ENCODE measurements around the gene FAM120A.

GRCh38 chr9:93565089-93565488 is 113.6 kb downstream of the FAM120A start:
- TF ChIP-seq, protein P1, sequence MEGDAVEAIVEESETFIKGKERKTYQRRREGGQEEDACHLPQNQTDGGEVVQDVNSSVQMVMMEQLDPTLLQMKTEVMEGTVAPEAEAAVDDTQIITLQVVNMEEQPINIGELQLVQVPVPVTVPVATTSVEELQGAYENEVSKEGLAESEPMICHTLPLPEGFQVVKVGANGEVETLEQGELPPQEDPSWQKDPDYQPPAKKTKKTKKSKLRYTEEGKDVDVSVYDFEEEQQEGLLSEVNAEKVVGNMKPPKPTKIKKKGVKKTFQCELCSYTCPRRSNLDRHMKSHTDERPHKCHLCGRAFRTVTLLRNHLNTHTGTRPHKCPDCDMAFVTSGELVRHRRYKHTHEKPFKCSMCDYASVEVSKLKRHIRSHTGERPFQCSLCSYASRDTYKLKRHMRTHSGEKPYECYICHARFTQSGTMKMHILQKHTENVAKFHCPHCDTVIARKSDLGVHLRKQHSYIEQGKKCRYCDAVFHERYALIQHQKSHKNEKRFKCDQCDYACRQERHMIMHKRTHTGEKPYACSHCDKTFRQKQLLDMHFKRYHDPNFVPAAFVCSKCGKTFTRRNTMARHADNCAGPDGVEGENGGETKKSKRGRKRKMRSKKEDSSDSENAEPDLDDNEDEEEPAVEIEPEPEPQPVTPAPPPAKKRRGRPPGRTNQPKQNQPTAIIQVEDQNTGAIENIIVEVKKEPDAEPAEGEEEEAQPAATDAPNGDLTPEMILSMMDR (IDR thresholded peaks at IDR 0.05): no peak
- TF ChIP-seq POLR2A (IDR thresholded peaks at IDR 0.05) (no peak), EP300 (IDR thresholded peaks at IDR 0.05) (no peak)

Measured in sigmoid colon (tissue), 4 donors.